Measurements from ENCODE around the gene OTUD1.

The OTUD1 gene

DNA sequence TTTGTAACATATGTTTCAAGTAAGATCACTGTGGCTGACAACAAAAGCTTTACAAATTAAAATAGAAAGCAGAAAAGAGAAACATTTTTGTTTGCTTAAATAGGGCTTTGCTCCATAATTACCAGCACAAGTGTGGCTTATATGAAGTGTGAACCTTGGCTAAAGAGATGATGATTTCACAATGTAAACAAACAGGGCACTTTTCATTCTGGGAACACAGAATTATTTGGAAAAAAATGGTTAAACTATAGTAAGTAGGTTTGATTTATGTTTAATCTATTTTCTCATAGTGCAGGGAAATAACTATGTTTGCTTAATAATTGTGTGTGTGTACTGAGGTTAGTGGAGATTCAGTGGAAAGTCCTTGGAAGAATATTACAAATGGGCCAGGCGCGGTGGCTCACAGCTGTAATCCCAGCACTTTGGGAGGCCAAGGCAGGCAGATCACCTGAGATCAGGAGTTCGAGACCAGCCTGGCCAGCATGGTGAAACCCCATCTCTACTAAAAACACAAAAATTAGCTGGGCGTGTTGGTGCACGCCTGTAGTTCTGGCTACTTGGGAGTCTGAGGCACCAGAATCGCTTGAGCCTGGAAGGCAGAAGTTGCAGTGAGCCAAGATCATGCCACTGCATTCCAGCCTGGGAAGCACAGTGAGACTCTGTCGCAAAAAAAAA is 19.1 kb upstream of the OTUD1 start:
- DNase-seq (ENCODE audit: low read depth in 1 of 2, low spot score in 1 of 2) = no peak
- no peak overlapping the region for H3K27ac ChIP-seq (replicated peaks)

DNA sequence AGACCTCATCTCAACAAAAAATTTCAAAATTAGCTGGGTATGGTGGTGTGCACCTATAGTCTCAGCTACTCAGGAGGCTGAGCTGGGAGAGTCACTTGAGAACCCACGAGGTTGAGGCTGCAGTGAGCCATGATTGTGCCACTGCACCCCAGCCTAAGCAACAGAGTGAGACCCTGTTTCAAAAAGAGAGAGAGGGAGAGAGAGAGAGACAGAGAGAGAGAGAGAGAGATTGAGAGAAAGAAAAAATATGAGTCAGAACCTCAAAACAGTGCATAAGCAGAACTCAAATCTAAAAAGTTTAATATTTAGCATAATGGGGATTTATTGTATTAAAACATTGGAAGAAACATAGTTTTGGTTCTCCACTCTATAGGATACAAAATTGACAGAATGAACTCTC is 17.5 kb upstream of the OTUD1 start:
- Histone ChIP-seq H3K27me3 (ENCODE audit: insufficient read depth, poor library complexity, severe bottlenecking) (no peaks in the 10 kb centered on the region), H3K4me3 (replicated peaks; ENCODE audit: insufficient read depth, low read length) (no peak overlapping the region), H3K27ac (replicated peaks) (no peak overlapping the region)
- TF ChIP-seq, protein P1, sequence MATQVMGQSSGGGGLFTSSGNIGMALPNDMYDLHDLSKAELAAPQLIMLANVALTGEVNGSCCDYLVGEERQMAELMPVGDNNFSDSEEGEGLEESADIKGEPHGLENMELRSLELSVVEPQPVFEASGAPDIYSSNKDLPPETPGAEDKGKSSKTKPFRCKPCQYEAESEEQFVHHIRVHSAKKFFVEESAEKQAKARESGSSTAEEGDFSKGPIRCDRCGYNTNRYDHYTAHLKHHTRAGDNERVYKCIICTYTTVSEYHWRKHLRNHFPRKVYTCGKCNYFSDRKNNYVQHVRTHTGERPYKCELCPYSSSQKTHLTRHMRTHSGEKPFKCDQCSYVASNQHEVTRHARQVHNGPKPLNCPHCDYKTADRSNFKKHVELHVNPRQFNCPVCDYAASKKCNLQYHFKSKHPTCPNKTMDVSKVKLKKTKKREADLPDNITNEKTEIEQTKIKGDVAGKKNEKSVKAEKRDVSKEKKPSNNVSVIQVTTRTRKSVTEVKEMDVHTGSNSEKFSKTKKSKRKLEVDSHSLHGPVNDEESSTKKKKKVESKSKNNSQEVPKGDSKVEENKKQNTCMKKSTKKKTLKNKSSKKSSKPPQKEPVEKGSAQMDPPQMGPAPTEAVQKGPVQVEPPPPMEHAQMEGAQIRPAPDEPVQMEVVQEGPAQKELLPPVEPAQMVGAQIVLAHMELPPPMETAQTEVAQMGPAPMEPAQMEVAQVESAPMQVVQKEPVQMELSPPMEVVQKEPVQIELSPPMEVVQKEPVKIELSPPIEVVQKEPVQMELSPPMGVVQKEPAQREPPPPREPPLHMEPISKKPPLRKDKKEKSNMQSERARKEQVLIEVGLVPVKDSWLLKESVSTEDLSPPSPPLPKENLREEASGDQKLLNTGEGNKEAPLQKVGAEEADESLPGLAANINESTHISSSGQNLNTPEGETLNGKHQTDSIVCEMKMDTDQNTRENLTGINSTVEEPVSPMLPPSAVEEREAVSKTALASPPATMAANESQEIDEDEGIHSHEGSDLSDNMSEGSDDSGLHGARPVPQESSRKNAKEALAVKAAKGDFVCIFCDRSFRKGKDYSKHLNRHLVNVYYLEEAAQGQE (IDR thresholded peaks at IDR 0.05; ENCODE audit: insufficient replicate concordance, low read depth) = no peak
- TF ChIP-seq POLR2AphosphoS5 (IDR thresholded peaks at IDR 0.05; ENCODE audit: low read depth) = no peak
- no peak for TF ChIP-seq GABPA (IDR thresholded peaks at IDR 0.05; ENCODE audit: low read depth)
- TF ChIP-seq SPI1 (IDR thresholded peaks at IDR 0.05; ENCODE audit: borderline replicate concordance, low read depth) = no peak
- TF ChIP-seq, protein P2, sequence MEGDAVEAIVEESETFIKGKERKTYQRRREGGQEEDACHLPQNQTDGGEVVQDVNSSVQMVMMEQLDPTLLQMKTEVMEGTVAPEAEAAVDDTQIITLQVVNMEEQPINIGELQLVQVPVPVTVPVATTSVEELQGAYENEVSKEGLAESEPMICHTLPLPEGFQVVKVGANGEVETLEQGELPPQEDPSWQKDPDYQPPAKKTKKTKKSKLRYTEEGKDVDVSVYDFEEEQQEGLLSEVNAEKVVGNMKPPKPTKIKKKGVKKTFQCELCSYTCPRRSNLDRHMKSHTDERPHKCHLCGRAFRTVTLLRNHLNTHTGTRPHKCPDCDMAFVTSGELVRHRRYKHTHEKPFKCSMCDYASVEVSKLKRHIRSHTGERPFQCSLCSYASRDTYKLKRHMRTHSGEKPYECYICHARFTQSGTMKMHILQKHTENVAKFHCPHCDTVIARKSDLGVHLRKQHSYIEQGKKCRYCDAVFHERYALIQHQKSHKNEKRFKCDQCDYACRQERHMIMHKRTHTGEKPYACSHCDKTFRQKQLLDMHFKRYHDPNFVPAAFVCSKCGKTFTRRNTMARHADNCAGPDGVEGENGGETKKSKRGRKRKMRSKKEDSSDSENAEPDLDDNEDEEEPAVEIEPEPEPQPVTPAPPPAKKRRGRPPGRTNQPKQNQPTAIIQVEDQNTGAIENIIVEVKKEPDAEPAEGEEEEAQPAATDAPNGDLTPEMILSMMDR (IDR thresholded peaks at IDR 0.05; ENCODE audit: insufficient read depth, low read length) = no peak
- DNase-seq (ENCODE audit: low read depth in 1 of 2, low spot score in 1 of 2) = no peak

More for the DNA sequence above, 19.1 kb upstream of the OTUD1 start:
- H3K4me3 ChIP-seq (replicated peaks; ENCODE audit: insufficient read depth, low read length) = no peak overlapping the region
- H3K27me3 ChIP-seq (ENCODE audit: insufficient read depth, poor library complexity, severe bottlenecking) = no peaks in the 10 kb centered on the region
- TF ChIP-seq, protein P2 (IDR thresholded peaks at IDR 0.05; ENCODE audit: insufficient read depth, low read length) = no peak
- TF ChIP-seq SPI1 (IDR thresholded peaks at IDR 0.05; ENCODE audit: borderline replicate concordance, low read depth) = no peak
- TF ChIP-seq POLR2AphosphoS5 (IDR thresholded peaks at IDR 0.05; ENCODE audit: low read depth) = no peak
- TF ChIP-seq, protein P1 (IDR thresholded peaks at IDR 0.05; ENCODE audit: insufficient replicate concordance, low read depth) = no peak
- no peak for TF ChIP-seq GABPA (IDR thresholded peaks at IDR 0.05; ENCODE audit: low read depth)

DNA sequence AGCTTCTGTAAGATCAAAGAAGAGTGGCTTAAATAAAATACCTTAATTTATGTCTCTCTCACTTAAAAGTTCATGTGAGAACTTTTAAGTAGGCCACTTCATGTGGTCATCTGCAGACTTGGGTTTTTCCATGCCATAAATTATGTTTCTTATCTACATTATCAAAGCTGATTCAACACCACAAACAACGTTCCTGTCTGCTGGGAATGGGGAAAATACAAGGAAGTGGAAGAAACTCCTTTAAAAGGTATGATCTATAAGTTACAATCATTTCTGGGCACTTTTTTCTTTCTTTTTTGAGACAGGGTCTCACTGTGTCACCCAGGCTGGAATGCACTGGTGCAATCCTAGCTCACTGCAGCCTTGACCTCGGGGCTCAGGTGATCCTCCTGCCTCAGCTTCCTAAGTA is 16.9 kb upstream of the OTUD1 start:
- no peak for DNase-seq (ENCODE audit: low read depth in 1 of 2, low spot score in 1 of 2)
- H3K27ac ChIP-seq (replicated peaks) = no peak overlapping the region
- H3K4me3 ChIP-seq (replicated peaks; ENCODE audit: insufficient read depth, low read length) = no peak overlapping the region
- no peaks in the 10 kb centered on the region for H3K27me3 ChIP-seq (ENCODE audit: insufficient read depth, poor library complexity, severe bottlenecking)
- TF ChIP-seq GABPA (IDR thresholded peaks at IDR 0.05; ENCODE audit: low read depth) (no peak), SPI1 (IDR thresholded peaks at IDR 0.05; ENCODE audit: borderline replicate concordance, low read depth) (no peak), POLR2AphosphoS5 (IDR thresholded peaks at IDR 0.05; ENCODE audit: low read depth) (no peak)
- TF ChIP-seq, protein P2 (IDR thresholded peaks at IDR 0.05; ENCODE audit: insufficient read depth, low read length) = no peak
- TF ChIP-seq, protein P1 (IDR thresholded peaks at IDR 0.05; ENCODE audit: insufficient replicate concordance, low read depth) = no peak

Measured in HL-60 (cell line).